Prostate gland (tissue), 2 donors: Measurements from ENCODE around the gene EXD2. TPM values are rescaled to one million over a fixed set of nuclear protein-coding genes. Genes with fewer than 3 reads are reported as not detected.

ENCODE experiments used
- DNase-seq: peaks from one replicate; pipeline ENCODE4 v3.0.0-alpha.2; 2019; ENCODE audit warnings: low spot score
- H3K27ac ChIP-seq, 2 donors: fragments of 200-600 bp; sonication (generic); 2 replicates each; pipeline ENCODE4 v1.5.1; 2017 to 2019
- H3K27me3 ChIP-seq: fragments of 200-600 bp; sonication (generic); replicated peaks from 2 replicates; pipeline ENCODE4 v1.5.1; 2019; ENCODE audit not compliant: insufficient read depth
- H3K36me3 ChIP-seq, 2 donors: fragments of 200-600 bp; sonication (generic); 1 replicate in 1 of 2; 2 replicates in 1 of 2; pipeline versions ENCODE4 v1.5.1 to v1.8.1; 2017 to 2019
- H3K4me1 ChIP-seq: fragments of 200-600 bp; sonication (generic); replicated peaks from 2 replicates; pipeline ENCODE4 v1.5.1; 2019
- H3K4me3 ChIP-seq, 2 donors: fragments of 200-600 bp; sonication (generic); 2 replicates each; pipeline ENCODE4 v1.5.1; 2017 to 2019
- H3K9me3 ChIP-seq: fragments of 200-600 bp; sonication (generic); 2 replicates; pipeline ENCODE4 v1.5.1; 2017
- POLR2A ChIP-seq: fragments of 450-650 bp; IDR thresholded peaks from one replicate; pipeline ENCODE4 v1.6.1; 2016; ENCODE audit warnings: antibody characterized with exemption, mild to moderate bottlenecking
- POLR2AphosphoS5 ChIP-seq: sonication (generic); formaldehyde crosslinking; IDR thresholded peaks from one replicate; pipeline ENCODE4 v1.6.1; 2017; ENCODE audit warnings: antibody characterized with exemption
- WGBS: methylation state at CpG from one replicate; pipeline ENCODE4 v1.1.5; 2018; 5-methylcytosine and 5-hydroxymethylcytosine counted together
- intact Hi-C: fragments of 100-400 bp; cut with DNase I; formaldehyde crosslinking; loops from one replicate; pipeline ENCODE4 v1.14.2; 2022
- total RNA-seq, 2 donors: library from RNA; depleted of rRNA; stranded (reverse); fragments of >200 nt; gene quantifications; one replicate each; pipeline ENCODE4 v1.1.0, GENCODE V29; 2016
- TF ChIP-seq, protein P1 (sequence below), 4 experiments: fragments of 200-600 bp in 2 of 4; fragments of 450-650 bp in 2 of 4; sonication (generic) in 2 of 4; IDR thresholded peaks; 1 replicate in 3 of 4; 2 replicates in 1 of 4; pipeline ENCODE4 v1.5.1; 2016 to 2019; ENCODE audit warnings: antibody characterized with exemption in 4 of 4, mild to moderate bottlenecking in 2 of 4, moderate library complexity in 2 of 4

The EXD2 gene
- total RNA-seq, 2 donors from 2014 or later: 22.7 to 25.3 TPM

DNA sequence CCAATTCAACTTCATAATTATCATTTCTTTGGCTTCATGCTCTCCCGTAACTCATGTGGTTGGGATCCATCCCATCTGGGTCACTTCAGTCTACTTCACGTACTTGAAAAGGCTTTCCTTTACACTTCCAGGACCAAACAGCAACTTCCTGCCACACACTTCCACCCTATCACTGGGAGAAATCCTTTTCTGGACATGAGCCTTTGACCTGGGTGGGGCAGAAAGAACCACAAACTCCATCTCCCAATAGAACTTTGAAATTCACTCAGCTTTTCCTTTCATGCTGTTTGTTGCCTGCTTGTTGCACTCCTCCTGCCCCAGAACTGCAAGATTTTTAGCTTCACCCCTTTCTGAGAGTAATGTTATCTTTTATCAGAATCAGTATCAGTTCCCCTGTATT, 50.3 kb downstream of the EXD2 start:
- Histone ChIP-seq H3K9me3 (no peaks in the 10 kb centered on the region), H3K36me3 (peaks cover 0 to 3% of the 10 kb centered on the region in 2 donors), H3K27ac (no peak overlapping the region), H3K4me1 (no peaks in the 10 kb centered on the region), H3K4me3 (no peak overlapping the region), H3K27me3 (no peaks in the 10 kb centered on the region)
- no peak for TF ChIP-seq POLR2A
- WGBS: 79% methylated on average over 2 of the region's 2 CpGs
- intact Hi-C loops: loop anchor here (5.0 to 10.0 kb wide), 3 partner anchors 107 to 333 kb away; partner anchors contain the start of gene CCDC177
- DNase-seq: no peak

DNA sequence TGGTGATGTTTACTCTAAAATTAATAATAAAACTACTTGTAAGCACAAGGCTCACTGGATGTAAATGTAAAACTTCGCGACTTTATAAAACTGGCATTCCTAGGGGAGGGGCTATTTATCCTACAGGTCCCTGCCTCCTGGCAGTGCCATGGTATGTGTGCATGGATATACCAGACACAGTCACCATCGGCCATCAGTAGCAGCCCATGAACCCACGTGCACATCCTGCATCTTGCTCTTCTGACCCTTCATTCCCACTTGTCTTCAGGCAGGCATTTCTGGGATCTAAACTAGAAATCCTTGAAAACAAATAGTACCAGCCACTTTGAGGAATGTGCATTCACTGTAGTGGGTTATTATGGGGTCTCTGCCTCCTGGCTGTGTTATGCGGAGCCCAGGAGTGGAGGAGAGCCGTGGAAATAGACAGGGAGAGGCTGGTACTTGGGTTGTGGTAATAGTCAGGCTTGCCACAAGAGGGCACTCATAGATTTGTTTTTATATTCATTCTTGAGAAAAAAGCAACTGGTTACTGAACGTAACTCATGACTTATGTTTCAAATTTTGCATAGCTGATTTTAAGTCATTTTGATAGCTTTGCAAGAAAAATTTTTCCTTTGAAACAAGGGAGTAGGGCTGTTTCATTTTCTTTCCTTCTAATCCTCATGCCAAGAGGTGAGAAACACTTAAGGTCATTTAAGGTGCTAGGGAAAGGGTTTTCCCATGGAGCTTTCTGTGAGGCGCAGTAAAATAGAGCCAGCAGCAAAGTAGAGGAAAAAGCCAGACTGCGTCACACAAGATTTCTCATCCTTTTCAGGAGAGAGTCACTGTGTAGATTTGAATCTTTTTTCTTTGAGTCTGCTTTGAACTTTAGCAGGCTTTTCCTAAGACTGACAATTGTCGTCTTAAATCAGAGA, 51.3 kb downstream of the EXD2 start:
- Histone ChIP-seq H3K4me1 (no peaks in the 10 kb centered on the region), H3K9me3 (no peaks in the 10 kb centered on the region), H3K4me3 (no peak overlapping the region), H3K27me3 (no peaks in the 10 kb centered on the region), H3K36me3 (peaks cover 0 to 3% of the 10 kb centered on the region in 2 donors), H3K27ac (no peak overlapping the region)
- WGBS: 48% methylated on average over 10 of the region's 10 CpGs
- intact Hi-C loops: loop anchor here (2.0 to 10.0 kb wide), 4 partner anchors 108 to 332 kb away; partner anchors contain the start of gene CCDC177
- peak; percentile 14 for TF ChIP-seq POLR2AphosphoS5
- TF ChIP-seq, protein P1, sequence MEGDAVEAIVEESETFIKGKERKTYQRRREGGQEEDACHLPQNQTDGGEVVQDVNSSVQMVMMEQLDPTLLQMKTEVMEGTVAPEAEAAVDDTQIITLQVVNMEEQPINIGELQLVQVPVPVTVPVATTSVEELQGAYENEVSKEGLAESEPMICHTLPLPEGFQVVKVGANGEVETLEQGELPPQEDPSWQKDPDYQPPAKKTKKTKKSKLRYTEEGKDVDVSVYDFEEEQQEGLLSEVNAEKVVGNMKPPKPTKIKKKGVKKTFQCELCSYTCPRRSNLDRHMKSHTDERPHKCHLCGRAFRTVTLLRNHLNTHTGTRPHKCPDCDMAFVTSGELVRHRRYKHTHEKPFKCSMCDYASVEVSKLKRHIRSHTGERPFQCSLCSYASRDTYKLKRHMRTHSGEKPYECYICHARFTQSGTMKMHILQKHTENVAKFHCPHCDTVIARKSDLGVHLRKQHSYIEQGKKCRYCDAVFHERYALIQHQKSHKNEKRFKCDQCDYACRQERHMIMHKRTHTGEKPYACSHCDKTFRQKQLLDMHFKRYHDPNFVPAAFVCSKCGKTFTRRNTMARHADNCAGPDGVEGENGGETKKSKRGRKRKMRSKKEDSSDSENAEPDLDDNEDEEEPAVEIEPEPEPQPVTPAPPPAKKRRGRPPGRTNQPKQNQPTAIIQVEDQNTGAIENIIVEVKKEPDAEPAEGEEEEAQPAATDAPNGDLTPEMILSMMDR (IDR thresholded peaks at IDR 0.05): peak; percentile 63 to 82 (median 76)
- no peak for TF ChIP-seq POLR2A
- DNase-seq: peak; percentile 62

DNA sequence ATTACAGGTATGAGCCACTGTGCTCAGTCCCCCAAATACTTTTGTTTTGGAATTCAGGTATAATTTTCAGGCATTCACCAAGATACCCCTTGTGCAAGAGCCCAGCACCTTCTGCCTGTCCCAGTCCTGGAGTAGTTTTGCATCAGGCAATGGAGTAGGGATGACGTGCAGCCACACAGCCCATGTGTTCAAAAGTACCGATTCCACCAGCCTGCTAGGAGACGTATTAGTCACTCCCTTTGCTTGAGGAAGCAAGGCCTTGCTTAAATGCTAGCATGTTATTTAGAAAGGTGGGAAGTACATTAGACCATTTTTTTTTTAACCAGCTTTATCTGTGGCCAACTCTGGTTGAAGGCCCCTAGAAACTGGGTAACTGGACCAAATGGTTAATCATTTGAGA, 53.6 kb downstream of the EXD2 start:
- peaks cover 0 to 3% of the 10 kb centered on the region in 2 donors for H3K36me3 ChIP-seq
- no peaks in the 10 kb centered on the region for H3K27me3 ChIP-seq
- 89% methylated on average over 3 of the region's 3 CpGs for WGBS
- H3K27ac ChIP-seq: no peak overlapping the region
- H3K9me3 ChIP-seq: no peaks in the 10 kb centered on the region
- no peak overlapping the region for H3K4me3 ChIP-seq
- intact Hi-C loops: loop anchor here (5.0 to 10.0 kb wide), 3 partner anchors 110 to 330 kb away; partner anchors contain the start of gene CCDC177
- TF ChIP-seq POLR2AphosphoS5 (no peak), POLR2A (no peak)
- TF ChIP-seq, protein P1 (IDR thresholded peaks at IDR 0.05): no peak
- no peaks in the 10 kb centered on the region for H3K4me1 ChIP-seq
- no peak for DNase-seq

DNA sequence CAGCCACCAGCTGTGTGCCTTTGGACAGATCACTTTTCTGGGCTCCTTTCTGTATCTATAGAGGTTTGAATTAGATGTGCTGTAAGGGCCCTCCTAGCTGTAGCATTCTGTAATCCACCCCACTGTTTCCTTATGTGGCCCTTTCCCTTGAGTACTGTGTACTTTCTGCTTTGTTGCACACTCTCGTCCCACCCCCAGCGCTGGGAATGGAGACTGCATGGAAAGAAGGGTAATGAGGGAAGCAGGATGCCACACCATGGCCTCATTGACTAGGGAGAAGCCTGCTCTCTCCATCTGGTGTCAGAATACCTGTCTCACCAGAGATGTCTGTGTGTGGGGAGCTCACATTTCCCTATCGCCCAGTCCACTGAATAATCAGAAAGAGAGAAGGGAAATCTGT, 55.0 kb downstream of the EXD2 start:
- TF ChIP-seq POLR2AphosphoS5: no peak
- TF ChIP-seq, protein P1 (IDR thresholded peaks at IDR 0.05): no peak
- TF ChIP-seq POLR2A: no peak

DNA sequence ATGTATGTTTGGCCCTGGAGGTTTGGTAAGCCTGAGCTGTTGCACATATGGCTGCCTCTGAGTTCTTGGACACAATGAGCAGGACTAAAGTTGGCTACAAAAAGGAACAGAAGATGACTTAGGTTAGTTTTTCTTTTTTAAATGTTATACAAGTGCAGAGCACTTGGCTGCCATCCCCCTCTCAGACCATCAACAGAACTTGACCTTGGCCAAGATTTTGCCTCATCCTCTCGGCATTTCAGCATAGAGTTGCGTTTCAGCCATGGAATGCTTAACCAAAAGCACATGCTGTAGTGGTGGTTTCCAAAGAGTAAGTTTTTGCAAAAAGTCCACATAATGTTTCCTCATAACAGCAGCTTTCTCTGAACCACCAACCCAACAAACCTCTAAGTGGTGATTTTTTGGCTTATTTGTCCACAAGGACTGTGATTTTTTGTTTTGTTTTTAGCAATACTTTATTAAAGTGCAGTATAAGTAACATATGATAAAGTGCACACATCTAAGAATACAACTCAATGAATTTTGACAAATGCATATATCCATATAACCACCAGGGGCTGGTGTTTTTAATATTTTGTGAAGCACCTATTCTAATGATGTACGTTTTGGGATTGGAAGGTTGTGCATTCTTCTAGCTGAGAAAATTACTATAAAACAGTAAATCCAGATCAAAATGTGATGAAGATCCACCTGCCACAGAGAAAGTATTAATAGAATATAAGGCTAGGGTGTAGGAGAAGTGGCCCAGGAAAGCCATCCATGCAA, 56.6 kb downstream of the EXD2 start:
- no peaks in the 10 kb centered on the region for H3K4me1 ChIP-seq
- 62% methylated on average over 3 of the region's 3 CpGs for WGBS
- H3K27ac ChIP-seq: peak overlapping the region in 1 of 2 donors; percentile 9
- no peaks in the 10 kb centered on the region for H3K9me3 ChIP-seq
- TF ChIP-seq POLR2A (no peak), POLR2AphosphoS5 (peak; percentile 46)
- TF ChIP-seq, protein P1 (IDR thresholded peaks at IDR 0.05): no peak
- no peak for DNase-seq
- no peaks in the 10 kb centered on the region for H3K27me3 ChIP-seq
- no peak overlapping the region for H3K4me3 ChIP-seq
- intact Hi-C loops: loop anchor here (1.0 to 10.0 kb wide), 3 partner anchors 113 to 327 kb away; partner anchors contain the start of genes CCDC177, ERH and SLC39A9
- H3K36me3 ChIP-seq: no peaks in the 10 kb centered on the region

More for the DNA sequence above, 55.0 kb downstream of the EXD2 start:
- H3K27me3 ChIP-seq: no peaks in the 10 kb centered on the region
- DNase-seq: no peak
- no peak overlapping the region for H3K4me3 ChIP-seq
- intact Hi-C loops: loop anchor here (10.0 kb wide), 2 partner anchors 112 to 328 kb away; partner anchors contain the start of gene CCDC177
- peaks cover 0 to 3% of the 10 kb centered on the region in 2 donors for H3K36me3 ChIP-seq
- no peaks in the 10 kb centered on the region for H3K4me1 ChIP-seq
- 84% methylated on average over 3 of the region's 3 CpGs for WGBS
- H3K27ac ChIP-seq: no peak overlapping the region
- no peaks in the 10 kb centered on the region for H3K9me3 ChIP-seq
